Astrocyte of the hippocampus (primary cell): ENCODE results near the gene CD163L1.
"Not testable (repeated sequence)": the region's sequence is repeated elsewhere in the genome, so short reads cannot be mapped to it uniquely, and the experiment has no call there.

ENCODE experiments used
- DNase-seq: peaks from one replicate; pipeline ENCODE4 v3.0.0; 2011; ENCODE audit warnings: low read depth, low spot score

Gene CD163L1

DNA sequence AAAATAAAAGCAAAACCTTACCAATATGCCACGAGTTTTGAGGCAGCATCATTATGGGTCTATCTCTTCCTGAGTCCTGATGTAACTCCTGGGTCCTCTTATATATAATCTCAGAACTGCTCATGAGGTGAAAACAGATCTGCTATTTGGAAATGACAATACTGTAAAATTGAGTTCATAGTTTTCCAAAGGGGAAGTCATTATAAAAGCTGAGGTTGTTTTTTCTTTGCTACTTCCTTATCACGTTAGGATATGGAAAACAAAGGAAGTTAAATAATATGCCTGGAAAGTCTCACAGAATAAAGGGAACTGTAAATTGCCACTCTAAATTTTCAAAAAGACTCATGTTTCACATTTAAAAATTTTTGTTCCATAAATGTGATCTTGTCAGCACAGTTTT is at the start of gene CD163L1:
Gene CD163L1, minus strand, starts transcription at position 78 of the 400 bp plus-strand sequence. Its CDS starts 26 bp downstream, at position 52.
- DNase-seq = no peak

DNA sequence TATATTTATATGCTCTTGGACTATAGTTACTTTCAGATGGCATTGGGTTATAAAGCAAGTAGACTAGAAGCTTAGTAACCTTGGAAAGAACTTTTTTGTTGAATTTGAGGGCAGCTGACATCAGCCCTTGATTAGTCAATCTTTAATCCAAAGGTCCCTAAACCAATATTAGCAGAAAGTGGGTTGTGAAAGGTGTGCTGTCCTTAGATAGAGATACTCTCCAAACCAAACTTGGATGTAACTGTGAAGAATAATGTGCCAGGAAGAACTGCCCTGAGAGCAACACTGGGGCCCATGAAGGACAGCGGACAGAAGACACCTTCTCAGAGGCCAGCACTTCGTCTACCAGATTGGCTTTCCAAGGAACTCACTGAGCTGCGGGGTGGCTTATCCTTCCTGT is 49.1 kb upstream of the CD163L1 start:
- no peak for DNase-seq

DNA sequence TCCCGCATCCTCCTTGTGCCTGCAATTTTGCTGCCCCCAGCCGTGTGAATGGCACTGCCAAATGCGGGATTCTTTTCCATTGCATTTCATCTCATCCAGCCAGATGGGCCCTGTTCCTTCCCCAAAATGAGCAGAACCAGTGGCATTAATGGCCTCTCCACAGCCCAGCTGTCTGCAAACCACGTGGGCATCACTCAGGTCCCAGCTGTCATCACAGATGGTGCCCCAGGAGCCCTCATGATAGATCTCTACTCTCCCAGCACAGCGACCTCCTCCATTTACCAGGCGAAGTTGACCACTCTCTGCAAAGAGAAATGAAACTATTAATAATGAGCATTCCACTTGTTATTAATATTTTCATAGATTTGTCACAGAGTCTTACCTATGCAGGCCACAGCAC is 42.6 kb upstream of the CD163L1 start:
- DNase-seq = no peak

DNA sequence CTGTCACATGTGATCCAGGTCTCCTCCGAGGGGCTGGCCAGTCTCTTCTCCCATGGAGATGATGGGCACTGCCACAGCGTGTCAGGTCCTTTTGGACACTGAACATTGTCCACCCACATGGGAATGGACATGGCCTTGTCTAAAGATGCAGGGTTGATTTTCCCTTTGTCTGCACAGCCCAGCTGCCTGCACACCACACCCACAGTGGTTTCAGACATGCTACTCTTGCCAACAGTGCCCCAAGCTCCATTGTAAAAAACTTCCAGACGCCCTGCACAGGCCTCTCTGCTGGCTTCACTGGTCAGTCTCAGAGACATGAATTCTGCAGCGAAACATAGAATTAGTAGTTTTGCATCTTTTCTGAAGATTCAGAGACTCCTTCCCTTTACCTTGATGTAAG is 41.1 kb upstream of the CD163L1 start:
- DNase-seq = no peak

DNA sequence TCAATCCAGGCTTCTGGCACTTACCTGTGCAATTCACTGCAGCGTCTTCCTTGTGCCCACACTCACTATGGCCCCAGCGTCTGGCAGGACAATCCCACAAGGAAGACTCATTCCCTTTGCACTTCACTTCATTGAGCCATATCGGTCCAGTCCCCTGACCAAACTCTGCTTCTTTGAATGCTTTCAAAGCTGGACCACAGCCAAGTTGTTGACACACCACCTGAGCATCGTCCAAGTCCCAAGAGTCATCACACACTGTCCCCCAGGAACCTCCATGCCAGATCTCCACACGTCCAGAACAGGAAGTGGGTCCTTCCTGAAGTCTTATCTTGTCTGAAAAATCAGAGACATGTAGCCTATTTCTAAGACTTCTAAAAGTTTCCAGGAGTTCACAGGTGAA is 39.4 kb upstream of the CD163L1 start:
- DNase-seq = no peak

DNA sequence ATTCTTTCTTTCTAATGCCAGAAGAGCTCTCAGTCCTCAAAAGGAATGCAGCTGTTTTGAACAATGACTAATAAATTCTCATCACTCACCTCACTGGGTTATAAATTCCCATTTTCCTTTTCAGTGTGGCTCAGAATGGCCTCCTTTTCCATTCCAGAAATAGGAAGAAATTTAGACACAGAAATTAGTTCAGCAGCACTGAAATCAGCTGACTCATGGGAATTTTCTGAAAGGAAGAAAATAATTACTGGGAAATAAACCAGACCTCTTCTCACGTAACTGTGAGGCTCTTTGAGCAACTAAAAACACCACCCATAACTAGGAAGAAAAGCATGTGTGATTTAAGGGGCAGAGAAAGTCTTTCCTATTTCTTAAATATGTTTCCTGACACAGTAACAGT is 35.8 kb upstream of the CD163L1 start:
- DNase-seq = no peak

DNA sequence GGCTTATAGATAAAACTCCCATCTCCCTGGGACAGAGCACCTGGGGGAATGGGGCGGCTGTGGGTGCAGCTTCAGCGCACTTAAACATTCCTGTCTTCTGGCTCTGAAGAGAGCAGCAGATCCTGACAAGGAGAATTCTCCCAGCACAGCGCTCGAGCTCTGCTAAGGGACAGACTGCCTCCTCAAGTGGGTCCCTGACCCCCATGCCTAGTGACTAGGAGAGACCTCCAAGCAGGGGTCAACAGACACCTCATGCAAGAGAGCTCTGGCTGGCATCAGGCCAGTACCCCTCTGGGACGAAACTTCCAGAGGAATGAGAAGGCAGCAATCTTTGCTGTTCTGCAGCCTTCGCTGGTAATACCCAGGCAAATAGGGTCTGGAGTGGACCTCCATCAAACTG is 28.1 kb upstream of the CD163L1 start:
- DNase-seq = no peak

DNA sequence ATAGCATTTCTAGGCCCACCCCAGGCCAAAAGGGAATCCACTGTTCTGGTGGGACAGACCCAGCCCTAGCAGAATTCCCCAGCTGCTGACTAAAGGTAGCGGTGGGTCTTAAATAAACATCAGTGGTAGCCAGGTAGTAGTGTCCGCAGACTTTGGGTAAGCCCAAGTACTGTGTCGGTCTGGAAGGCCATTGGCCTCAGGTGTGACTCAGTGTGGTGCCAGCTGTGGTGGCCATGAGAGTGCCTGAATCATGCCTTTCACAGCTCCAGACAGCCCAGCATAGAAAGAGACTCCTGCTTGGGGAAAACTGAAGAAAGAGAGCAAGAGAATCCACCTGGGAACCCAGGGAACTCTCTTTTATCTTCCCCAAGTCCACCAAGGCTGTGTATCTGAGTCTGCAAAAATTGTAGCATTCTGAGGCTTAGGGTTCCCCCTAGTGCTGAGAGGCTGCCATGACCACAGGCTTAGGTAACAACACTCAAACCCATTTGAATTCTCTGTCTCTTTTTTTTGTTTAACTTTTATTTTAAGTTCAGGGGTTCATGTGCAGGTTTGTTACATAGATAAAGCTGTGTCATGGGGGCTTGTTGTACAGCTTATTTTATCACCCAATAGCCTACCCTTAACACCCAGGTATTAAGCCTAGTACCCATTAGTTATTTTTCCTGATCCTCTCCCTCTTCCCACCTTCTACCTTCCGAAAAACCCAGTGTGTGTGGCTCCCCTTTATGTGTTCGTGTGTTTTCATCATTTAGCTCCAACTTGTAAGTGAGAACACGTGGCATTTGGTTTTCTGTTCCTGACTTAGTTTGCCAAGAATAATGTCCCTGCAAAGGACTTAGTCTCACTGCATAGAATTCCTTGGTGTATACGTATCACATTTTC is 16.7 kb upstream of the CD163L1 start:
- peak; percentile 56 for DNase-seq

DNA sequence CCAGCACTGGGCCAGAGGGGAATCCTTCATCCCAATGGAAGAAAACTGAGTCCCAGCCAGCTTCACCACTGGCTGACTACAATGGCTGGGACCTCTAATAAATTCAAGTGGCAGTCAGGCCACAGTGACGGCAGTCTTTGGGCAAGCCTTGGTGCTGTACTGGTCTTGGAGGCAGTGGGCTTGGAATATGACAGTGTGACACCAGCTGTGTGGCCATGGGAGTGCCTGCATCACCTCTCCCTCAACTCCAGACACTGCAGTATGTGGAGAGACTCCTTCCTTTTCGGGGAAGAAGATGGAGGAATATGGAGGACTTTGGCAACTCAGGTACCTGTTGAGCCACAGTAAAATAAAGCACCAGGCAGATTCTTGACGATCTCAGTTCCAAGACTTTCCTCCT is 16.0 kb upstream of the CD163L1 start:
- DNase-seq = no peak

DNA sequence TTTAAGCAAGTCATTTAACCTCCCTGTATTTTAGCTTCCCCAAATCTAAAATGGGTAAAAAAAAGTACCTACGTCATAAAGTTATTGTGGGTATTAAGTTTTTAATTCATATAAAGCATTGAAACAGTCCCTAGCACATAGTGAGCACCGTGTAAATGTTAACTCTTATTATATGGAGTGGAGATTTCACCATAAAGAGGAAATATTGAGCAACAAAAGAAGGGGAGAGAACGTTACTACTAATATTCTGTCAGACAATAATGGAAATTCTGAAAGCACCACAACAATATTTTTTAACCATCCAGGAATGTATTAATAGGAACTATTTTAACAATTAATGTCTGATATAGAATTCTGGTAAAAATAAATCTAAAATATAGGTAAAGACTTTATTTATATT is 7.8 kb upstream of the CD163L1 start:
- DNase-seq = no peak

DNA sequence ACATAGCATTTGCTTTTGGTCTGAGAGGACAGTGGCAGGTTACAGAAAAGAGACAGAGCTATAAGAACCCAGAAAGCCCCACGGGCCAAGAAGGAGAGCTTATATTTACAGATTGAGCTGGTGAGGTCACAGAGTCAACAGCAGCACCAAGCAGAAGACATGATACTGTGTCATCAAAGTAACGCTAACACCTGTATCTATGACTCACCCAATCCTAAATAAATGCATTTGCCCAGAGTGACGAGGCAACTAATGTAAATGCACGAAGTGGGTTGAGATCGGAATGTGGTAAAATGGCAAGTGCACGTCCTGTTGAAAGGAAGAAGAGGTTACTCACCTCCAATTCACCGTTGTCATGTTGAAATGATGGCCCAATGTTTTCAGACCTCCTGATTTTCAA is 6.7 kb upstream of the CD163L1 start:
- no peak for DNase-seq

DNA sequence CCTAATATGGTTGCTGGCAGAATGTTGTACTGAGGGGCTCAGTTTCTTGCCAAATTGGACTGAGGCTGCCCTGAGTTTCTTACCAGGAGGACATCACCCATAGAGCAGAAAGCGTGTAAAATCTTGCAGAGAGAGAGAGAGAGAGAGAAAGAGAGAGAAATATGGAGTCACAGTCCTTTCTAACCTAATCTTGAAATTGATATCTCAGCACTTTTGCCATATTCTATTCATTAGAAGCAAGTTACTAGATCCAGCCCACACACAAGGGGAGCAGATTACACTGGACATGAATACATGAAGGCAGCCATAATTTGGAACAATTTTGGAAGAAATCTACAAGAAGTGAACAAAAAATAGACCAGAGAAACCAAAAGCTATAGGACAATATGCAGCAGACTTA is 4.1 kb upstream of the CD163L1 start:
- no peak for DNase-seq

DNA sequence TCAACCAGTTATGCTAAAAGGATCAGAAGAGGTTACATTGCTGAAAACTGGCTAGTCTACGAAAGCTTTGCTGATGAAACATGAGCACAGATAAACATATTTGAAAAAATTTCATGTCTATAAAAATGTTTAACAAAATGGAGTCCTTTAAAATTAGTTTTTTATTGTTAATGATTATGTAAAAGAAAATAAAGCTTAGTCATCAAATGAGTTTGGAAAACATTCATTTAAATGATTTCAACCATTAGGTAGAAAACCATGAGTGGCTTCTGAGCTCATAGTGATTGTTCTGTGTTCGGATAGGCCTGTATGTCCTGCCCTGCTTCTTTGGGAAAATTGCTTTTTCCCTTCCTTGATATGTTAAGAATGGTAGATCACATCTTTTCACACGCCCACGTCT is 584 bp upstream of the CD163L1 start:
- no peak for DNase-seq

DNA sequence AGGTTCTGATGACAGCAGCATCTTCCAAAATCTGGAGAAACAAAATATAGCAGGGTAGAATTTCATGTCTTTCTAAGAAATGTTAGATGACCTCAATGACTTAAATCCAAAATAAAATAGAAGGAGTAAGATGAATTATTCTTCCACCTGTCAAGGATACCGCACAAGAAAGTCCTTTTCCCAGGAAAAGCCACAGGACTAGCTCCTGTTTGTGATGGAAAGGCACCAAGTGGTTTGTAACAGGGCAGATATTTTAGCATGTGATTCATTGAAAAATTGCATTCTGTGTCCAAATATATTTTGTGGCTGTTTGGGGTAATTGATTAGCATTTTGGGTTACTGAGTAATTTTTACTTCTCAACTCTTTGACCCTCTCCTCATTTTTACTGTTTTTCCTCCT is 2.7 kb downstream of the CD163L1 start:
- DNase-seq = no peak

DNA sequence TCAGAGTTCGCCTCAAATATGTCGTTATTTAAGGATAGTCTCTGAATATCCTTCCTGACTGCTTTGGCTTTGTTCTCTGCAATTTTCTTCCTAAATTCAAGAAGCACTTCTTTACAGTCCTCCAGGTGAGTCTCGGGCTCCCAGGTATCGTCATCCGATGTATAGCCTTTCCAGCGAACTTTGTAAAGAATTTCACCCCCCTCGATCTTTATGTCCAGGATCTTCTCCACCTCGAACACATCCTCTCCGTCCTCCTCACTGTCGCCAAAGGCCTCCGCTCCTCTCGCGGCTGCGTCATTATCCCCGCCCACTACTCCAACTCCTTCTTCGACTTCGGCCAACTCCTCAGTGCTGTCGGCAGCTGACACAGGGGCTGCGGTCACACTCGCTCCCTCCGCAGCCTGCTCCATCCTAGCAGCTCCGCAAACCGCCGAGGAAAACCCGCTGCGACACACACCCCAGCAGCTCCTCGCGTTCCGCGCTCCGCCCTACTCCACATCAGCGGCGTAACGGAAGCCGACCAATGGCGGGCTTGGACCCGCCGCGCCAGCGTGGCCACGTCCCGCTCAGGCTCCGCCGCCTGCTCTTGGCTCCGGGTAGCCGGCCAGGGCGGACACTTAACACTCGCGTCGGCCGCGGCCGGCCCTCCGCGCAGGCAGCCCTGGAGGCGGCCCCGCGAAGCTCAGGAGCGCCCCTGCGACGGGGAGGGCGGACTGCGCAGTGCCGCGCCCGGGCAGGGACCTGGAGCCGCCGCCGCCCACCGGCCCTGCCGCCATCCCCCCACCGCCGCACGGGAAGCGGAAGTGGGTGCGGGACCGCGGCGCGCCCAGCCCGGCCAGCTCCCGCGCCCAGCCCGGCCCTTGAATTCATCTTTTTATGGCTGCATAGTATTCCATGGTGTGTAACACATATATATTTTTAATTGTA is 4.1 kb downstream of the CD163L1 start:
- DNase-seq = peak; percentile 45

DNA sequence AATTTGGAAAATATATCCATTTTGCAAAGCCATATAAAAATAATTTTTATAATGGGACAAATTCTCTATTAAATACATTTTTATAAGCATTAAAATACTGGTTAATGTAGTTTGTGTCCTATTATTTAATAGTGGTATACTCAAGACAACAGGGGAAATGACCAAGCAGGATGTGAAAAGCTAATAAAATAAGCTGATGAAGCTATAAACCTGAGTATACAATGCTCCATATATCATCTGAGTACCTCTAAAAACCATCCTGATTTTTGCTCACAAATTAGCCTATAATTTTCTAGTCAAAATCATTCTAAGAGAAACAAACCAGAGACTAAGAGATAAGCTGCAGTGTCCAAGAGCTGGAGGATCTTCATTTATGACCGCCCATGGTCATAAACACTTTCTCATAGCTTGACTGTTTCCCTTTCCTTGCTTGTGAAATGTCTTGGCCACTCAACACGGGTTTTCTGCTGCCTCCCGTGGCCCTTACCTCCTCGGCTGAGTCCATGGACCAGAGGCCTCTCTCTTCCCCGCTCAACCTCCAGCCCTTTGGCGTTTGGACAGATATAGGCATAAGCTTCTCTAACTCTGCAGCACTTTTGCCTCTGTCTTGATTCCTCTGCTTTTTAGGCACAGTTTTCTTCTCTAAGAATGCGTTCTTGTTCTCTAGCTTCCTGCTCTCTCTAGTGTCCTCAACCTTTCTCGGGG is 5.5 kb downstream of the CD163L1 start:
- DNase-seq = not testable (repeated sequence)

DNA sequence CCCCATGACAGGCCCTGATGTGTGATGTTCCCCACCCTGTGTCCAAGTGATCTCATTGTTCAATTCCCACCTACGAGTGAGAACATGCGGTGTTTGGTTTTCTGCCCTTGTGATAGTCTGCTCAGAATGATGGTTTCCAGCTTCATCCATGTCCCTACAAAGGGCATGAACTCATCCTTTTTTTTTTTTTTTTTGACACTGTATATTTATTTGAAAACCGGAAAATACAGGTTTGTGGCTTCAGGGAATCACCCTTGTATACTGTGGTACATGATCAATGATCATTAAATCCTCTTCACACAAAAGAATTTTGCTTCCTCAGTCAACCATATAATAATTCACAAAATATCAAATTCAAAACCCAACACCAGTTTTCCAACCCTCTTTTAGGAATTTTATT is 6.5 kb downstream of the CD163L1 start:
- not testable (repeated sequence) for DNase-seq

DNA sequence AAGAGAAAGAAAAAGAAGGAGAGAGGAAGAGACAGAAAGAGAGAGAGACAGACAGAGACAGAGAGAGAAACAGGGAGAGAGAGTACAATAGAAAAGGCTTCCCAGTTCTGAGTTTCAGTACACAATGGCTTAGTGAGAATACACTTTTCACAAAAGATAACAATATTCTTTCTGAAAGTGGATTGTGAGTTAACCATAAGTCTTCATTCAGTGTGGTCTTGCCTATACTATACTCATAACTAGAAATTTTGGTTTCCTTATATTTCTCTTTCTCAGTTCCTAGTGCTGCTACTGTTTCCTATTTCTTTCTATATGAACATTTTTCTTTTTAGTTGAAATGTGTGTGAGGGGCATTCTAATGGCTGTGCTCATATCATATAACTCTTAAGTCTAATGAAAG is 9.3 kb downstream of the CD163L1 start:
- no peak for DNase-seq

DNA sequence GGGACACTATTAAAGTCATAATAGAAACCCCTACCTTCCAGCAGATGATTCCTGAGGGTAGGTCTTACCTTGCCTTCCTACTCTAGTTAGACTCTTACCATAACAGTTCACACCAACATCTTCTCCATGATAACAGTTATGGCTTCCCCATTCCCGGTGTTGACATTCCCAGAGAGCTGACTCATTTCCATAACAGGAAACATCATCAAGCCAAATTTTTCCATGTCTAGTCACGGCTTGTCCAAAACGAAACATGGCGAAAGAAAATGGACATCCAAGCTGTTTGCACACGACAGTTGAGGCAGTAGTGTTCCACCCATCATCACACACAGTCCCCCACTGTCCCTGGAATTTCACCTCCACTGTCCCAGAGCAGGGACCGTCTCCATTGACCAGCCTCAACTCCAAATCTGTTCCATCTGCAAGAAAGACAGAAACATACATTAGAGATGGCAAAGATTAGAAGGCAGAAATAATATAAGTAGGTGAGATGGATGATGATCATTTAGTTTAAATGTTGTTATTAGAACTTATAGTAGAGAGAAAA is 10.6 kb downstream of the CD163L1 start:
- peak; percentile 2 for DNase-seq

DNA sequence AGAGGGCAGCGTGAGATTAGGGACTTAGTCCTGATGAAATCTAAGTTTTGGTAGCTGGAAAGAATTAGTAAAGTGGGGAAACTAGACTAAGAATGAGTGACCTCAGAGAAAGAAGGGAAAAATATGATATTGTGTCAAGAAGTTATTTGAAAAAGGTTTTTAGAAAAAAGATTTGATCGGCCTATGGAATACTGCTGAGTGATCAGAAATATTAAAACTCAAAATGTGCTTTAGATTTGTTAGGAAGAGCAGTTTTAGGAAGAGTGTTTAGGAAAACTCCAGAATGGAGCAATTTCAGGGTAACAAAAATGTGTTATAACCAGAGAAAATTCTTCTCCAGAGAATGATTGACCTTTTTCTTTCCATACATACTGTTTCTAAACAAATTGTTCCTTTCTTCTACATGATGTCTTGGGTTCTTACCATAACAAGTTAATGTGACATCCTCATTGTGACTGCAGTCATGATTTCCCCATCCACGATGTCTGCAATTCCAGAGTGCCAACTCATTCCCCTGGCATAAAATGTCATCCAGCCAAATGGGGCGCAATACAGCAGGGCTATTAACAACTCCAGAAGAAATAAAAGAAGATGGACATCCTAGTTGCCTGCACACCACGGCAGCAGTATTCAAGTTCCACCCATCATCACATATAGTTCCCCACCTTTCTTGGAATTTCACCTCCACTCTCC is 11.8 kb downstream of the CD163L1 start:
- DNase-seq = no peak

DNA sequence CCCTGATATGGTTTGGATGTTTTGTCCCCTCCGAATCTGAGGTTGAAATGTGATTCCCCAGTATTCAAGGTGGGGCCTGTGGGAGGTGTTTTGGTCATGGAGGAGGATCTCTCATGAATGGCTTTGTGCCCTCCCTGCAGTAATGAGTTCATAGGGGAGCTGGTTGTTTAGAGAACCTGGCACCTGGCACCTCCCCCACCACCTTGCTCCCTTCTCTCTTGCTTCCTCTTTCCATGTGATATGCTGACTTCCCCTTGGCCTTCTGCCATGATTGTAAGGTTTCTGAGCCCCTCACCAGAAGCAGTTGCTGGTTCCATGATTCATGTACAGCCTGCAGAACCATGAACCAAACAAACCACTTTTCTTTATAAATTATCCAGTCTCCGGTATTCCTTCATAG is 32.6 kb downstream of the CD163L1 start:
- DNase-seq = no peak
